SK-N-SH (cell line): ENCODE data around the gene KCNJ12. TPM values are rescaled to one million over a fixed set of nuclear protein-coding genes. Genes with fewer than 3 reads are reported as not detected.
"Not testable (repeated sequence)": the region's sequence is repeated elsewhere in the genome, so short reads cannot be mapped to it uniquely, and the experiment has no call there.

Experiments used
- CTCF ChIA-PET: fragments of 300-600, 350-600 bp; formaldehyde crosslinking; extraction: SDS; loops from one replicate; lab custom pipeline; 2021; lab: Yijun Ruan, JAX
- POLR2A ChIA-PET: fragments of 350-600 bp; sonication (Branson Sonifier 250); formaldehyde crosslinking; extraction: SDS; loops from one replicate; lab custom pipeline; 2020; ENCODE audit warnings: antibody characterized with exemption, inconsistent platforms; lab: Yijun Ruan, JAX
- DNase-seq: peaks from one replicate; pipeline ENCODE4 v3.0.0; 2012
- H2AFZ ChIP-seq: fragments of 200-600 bp; sonication (generic); 2 replicates; pipeline ENCODE4 v1.8.1; 2016; ENCODE audit warnings: antibody characterized with exemption, mild to moderate bottlenecking, low read depth
- H3F3A ChIP-seq: fragments of 200-600 bp; sonication (generic); replicated peaks from 2 replicates; pipeline ENCODE3; 2016; ENCODE audit warnings: antibody characterized with exemption, mild to moderate bottlenecking; ENCODE audit not compliant: insufficient read depth
- H3K27ac ChIP-seq, 2 experiments: fragments of 200-500 bp in 1 of 2; fragments of 200-600 bp in 1 of 2; sonication (Bioruptor generic) in 1 of 2; sonication (generic), shearing (Covaris generic) in 1 of 2; 2 replicates each; pipeline versions ENCODE4 v1.5.1 to v1.6.1; 2014 to 2016; ENCODE audit warnings: low read depth in 2 of 2, inconsistent platforms in 1 of 2, low read length in 1 of 2, mild to moderate bottlenecking in 1 of 2, mixed read lengths in 1 of 2
- H3K27me3 ChIP-seq: fragments of 200-600 bp; sonication (generic), shearing (Covaris generic); 2 replicates; pipeline ENCODE4 v1.6.1; 2016; ENCODE audit warnings: mixed run types; ENCODE audit not compliant: insufficient read depth
- H3K36me3 ChIP-seq, 2 experiments: fragments of 200-500 bp in 1 of 2; fragments of 200-600 bp in 1 of 2; sonication (Bioruptor generic) in 1 of 2; sonication (generic) in 1 of 2; replicated peaks in 1 of 2; 2 replicates each; pipeline versions ENCODE3 to v1.5.1; 2014 to 2016; ENCODE audit warnings: low read length in 1 of 2, mild to moderate bottlenecking in 1 of 2; ENCODE audit not compliant: insufficient read depth in 2 of 2, control insufficient read depth in 1 of 2
- H3K4me1 ChIP-seq, 2 experiments: fragments of 200-500 bp in 1 of 2; fragments of 200-600 bp in 1 of 2; sonication (Bioruptor generic) in 1 of 2; sonication (generic), shearing (Covaris generic) in 1 of 2; 2 replicates each; pipeline versions ENCODE4 v1.5.1 to v1.6.1; 2014 to 2016; ENCODE audit warnings: low read depth in 1 of 2, low read length in 1 of 2, mixed run types in 1 of 2; ENCODE audit not compliant: insufficient read depth in 2 of 2, control insufficient read depth in 1 of 2
- H3K4me2 ChIP-seq: fragments of 200-600 bp; sonication (generic), shearing (Covaris generic); 2 replicates; pipeline ENCODE4 v1.6.1; 2017; ENCODE audit warnings: mixed run types
- H3K4me3 ChIP-seq, 2 experiments: fragments of 200-500 bp in 1 of 2; fragments of 200-600 bp in 1 of 2; sonication (Bioruptor generic) in 1 of 2; sonication (generic), shearing (Covaris generic) in 1 of 2; 2 replicates each; pipeline versions ENCODE4 v1.5.1 to v1.8.1; 2014 to 2016; ENCODE audit warnings: low read depth in 2 of 2, inconsistent platforms in 1 of 2, low read length in 1 of 2, mild to moderate bottlenecking in 1 of 2, mixed read lengths in 1 of 2, moderate library complexity in 1 of 2
- H3K79me2 ChIP-seq: fragments of 200-600 bp; sonication (generic); 2 replicates; pipeline ENCODE4 v1.8.1; 2017; ENCODE audit warnings: mild to moderate bottlenecking; ENCODE audit not compliant: insufficient read depth
- H3K9ac ChIP-seq: fragments of 200-600 bp; sonication (generic); 2 replicates; pipeline ENCODE4 v1.6.1; 2017; ENCODE audit warnings: mixed run types
- H3K9me2 ChIP-seq: fragments of 200-600 bp; sonication (generic); 2 replicates; pipeline ENCODE4 v1.6.1; 2017; ENCODE audit warnings: mixed run types
- H3K9me3 ChIP-seq: fragments of 200-600 bp; sonication (generic); 2 replicates; pipeline ENCODE4 v1.6.1; 2017; ENCODE audit warnings: mixed run types, mild to moderate bottlenecking, moderate library complexity
- H4K20me1 ChIP-seq: fragments of 200-600 bp; sonication (generic); 2 replicates; pipeline ENCODE4 v1.6.1; 2017; ENCODE audit warnings: mild to moderate bottlenecking, mixed run types; ENCODE audit not compliant: insufficient read depth
- CHD2 ChIP-seq: fragments of 150-350 bp; IDR thresholded peaks from 2 replicates; pipeline ENCODE4 v1.6.1; 2018; ENCODE audit warnings: low read length; ENCODE audit not compliant: partially characterized antibody
- EP300 ChIP-seq, 2 experiments: IDR thresholded peaks; 2 replicates each; pipeline versions ENCODE4 v1.4.0 to v1.6.1; 2012; ENCODE audit warnings: borderline replicate concordance in 1 of 2, low read depth in 1 of 2, low read length in 1 of 2
- EZH2phosphoT487 ChIP-seq: fragments of 200-600 bp; sonication (generic); IDR thresholded peaks from 2 replicates; pipeline ENCODE4 v1.6.1; 2017; ENCODE audit warnings: low read depth, mixed run types, mild to moderate bottlenecking, antibody characterized with exemption, moderate library complexity, borderline replicate concordance
- FOXJ3 ChIP-seq: sonication (generic); formaldehyde crosslinking; IDR thresholded peaks from 2 replicates; pipeline ENCODE4 v1.5.1; 2020; ENCODE audit warnings: mild to moderate bottlenecking, missing genetic modification reagents
- GATA2 ChIP-seq: sonication (generic); formaldehyde crosslinking; IDR thresholded peaks from 2 replicates; pipeline ENCODE4 v1.5.0; 2020; ENCODE audit warnings: mild to moderate bottlenecking, missing genetic modification reagents
- MAX ChIP-seq: IDR thresholded peaks from 2 replicates; pipeline ENCODE4 v1.4.0; 2012; ENCODE audit warnings: low read depth
- MXI1 ChIP-seq: IDR thresholded peaks from 2 replicates; pipeline ENCODE4 v1.6.1; 2012; ENCODE audit warnings: mild to moderate bottlenecking, low read depth, low read length, improper control_type of control experiment
- NFIC ChIP-seq: IDR thresholded peaks from 2 replicates; pipeline ENCODE4 v1.4.0; 2012; ENCODE audit warnings: borderline replicate concordance
- NRF1 ChIP-seq: IDR thresholded peaks from 2 replicates; pipeline ENCODE4 v1.6.1; 2012; ENCODE audit warnings: low read depth, mild to moderate bottlenecking, low read length
- POLR2AphosphoS5 ChIP-seq: IDR thresholded peaks from 2 replicates; pipeline ENCODE4 v1.6.1; 2012; ENCODE audit warnings: low read depth, low read length
- RAD21 ChIP-seq: IDR thresholded peaks from 2 replicates; pipeline ENCODE4 v1.6.1; 2012; ENCODE audit warnings: mild to moderate bottlenecking, low read length
- SIN3A ChIP-seq: IDR thresholded peaks from 2 replicates; pipeline ENCODE4 v1.6.1; 2012; ENCODE audit warnings: low read depth, mild to moderate bottlenecking, low read length, moderate library complexity, borderline replicate concordance
- SMC3 ChIP-seq: IDR thresholded peaks from 2 replicates; pipeline ENCODE4 v1.6.1; 2012; ENCODE audit warnings: low read depth, low read length, improper control_type of control experiment
- TCF12 ChIP-seq: IDR thresholded peaks from 2 replicates; pipeline ENCODE4 v1.4.0; 2012
- TEAD4 ChIP-seq: IDR thresholded peaks from 2 replicates; pipeline ENCODE4 v1.4.0; 2012; ENCODE audit warnings: mild to moderate bottlenecking, borderline replicate concordance; ENCODE audit not compliant: insufficient read depth
- ZBTB33 ChIP-seq: IDR thresholded peaks from 2 replicates; pipeline ENCODE4 v1.4.0; 2012; ENCODE audit warnings: low read depth, borderline replicate concordance
- WGBS: methylation state at CpG from one replicate; pipeline ENCODE4 v1.1.6; 2017; ENCODE audit warnings: low lambda C conversion rate; 5-methylcytosine and 5-hydroxymethylcytosine counted together
- polyA plus RNA-seq, 3 experiments: library from polyadenylated mRNA; depleted of rRNA; stranded (reverse); fragments of >200 nt; gene quantifications; 2 replicates each; pipeline ENCODE4 v1.2.3, GENCODE V29; 2012
- TF ChIP-seq, protein P1 (sequence below): fragments of 150-350 bp; IDR thresholded peaks from 2 replicates; pipeline ENCODE4 v1.6.1; 2016; ENCODE audit warnings: mild to moderate bottlenecking, low read depth, low read length
- TF ChIP-seq, protein P2 (sequence below): IDR thresholded peaks from 2 replicates; pipeline ENCODE4; 2012
- TF ChIP-seq, protein P3 (sequence below): IDR thresholded peaks from 2 replicates; pipeline ENCODE4 v1.4.0; 2012; ENCODE audit warnings: low read depth, borderline replicate concordance

KCNJ12 gene
- polyA plus RNA-seq, 1 of the 3 experiments (the other 2 are of a cell fraction): 0.36 TPM

DNA sequence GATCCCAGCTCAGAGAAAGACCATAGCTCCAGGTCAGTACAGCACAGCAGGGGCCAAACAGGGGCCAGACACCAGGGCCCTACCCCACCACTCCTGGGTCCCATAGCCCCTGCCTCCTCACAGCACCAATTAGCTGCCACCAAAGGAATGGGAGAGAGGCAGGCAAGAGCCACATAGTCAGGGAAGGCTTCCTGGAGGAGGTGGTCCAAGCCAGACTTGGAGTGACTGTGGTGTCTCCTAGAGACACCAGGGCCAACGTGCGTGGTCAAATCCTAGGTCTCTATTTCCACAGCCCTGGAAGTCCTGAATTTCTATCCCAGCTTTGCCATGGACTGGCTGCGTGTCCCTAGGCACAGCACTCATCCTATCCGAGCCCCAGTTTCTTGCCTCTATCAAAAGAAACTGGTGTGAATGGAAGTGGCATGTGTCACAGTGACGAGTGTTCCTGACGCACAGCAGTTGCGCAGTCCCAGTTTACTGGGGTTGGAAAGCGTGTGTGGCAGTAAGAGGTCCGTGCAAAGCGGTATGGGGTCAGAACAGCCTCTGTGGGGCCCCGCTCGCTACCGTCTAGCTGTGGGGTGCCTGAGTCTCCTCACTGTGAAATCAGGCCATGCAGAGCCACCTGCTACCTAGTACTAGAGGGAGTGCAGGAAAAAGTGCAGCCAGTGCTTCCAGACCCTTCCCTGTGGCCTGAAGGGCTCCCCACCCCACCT, 23.5 kb downstream of the KCNJ12 start:
- Histone ChIP-seq H3K4me2 (no peak overlapping the region), H3K4me1 (peaks cover 3 to 15% of the 10 kb centered on the region in 2 experiments; a peak in 1 of 4 replicates), H3K27ac (no peak overlapping the region), H3K9ac (no peak overlapping the region), H2AFZ (no peak overlapping the region), H3K9me3 (no peaks in the 10 kb centered on the region), H3K9me2 (no peaks in the 10 kb centered on the region), H3K4me3 (no peak overlapping the region), H3F3A (peaks cover 3% of the 10 kb centered on the region), H3K36me3 (no peaks in the 10 kb centered on the region), H3K27me3 (no peaks in the 10 kb centered on the region), H4K20me1 (no peaks in the 10 kb centered on the region), H3K79me2 (no peaks in the 10 kb centered on the region)
- ChIA-PET CTCF (interaction anchor here (0.9 to 1.7 kb wide), 2 partner anchors 9 to 270 kb away, joined by 3 to 4 read pairs; no protein-coding TSS in a partner anchor), POLR2A (no interaction called here)
- TF ChIP-seq, protein P1, sequence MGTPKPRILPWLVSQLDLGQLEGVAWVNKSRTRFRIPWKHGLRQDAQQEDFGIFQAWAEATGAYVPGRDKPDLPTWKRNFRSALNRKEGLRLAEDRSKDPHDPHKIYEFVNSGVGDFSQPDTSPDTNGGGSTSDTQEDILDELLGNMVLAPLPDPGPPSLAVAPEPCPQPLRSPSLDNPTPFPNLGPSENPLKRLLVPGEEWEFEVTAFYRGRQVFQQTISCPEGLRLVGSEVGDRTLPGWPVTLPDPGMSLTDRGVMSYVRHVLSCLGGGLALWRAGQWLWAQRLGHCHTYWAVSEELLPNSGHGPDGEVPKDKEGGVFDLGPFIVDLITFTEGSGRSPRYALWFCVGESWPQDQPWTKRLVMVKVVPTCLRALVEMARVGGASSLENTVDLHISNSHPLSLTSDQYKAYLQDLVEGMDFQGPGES: no peak
- TF ChIP-seq CHD2: no peak
- no peak for TF ChIP-seq EP300 (IDR thresholded peaks at IDR 0.05; ENCODE audit: borderline replicate concordance in 1 of 2, low read depth in 1 of 2, low read length in 1 of 2)
- TF ChIP-seq ZBTB33: no peak
- TF ChIP-seq POLR2AphosphoS5: no peak
- TF ChIP-seq, protein P2, sequence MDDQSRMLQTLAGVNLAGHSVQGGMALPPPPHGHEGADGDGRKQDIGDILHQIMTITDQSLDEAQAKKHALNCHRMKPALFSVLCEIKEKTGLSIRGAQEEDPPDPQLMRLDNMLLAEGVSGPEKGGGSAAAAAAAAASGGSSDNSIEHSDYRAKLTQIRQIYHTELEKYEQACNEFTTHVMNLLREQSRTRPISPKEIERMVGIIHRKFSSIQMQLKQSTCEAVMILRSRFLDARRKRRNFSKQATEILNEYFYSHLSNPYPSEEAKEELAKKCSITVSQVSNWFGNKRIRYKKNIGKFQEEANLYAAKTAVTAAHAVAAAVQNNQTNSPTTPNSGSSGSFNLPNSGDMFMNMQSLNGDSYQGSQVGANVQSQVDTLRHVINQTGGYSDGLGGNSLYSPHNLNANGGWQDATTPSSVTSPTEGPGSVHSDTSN: no peak
- TF ChIP-seq EZH2phosphoT487: no peak
- TF ChIP-seq SMC3: no peak
- TF ChIP-seq NRF1: no peak
- TF ChIP-seq MAX: no peak
- no peak for TF ChIP-seq MXI1
- no peak for TF ChIP-seq NFIC
- TF ChIP-seq, protein P3, sequence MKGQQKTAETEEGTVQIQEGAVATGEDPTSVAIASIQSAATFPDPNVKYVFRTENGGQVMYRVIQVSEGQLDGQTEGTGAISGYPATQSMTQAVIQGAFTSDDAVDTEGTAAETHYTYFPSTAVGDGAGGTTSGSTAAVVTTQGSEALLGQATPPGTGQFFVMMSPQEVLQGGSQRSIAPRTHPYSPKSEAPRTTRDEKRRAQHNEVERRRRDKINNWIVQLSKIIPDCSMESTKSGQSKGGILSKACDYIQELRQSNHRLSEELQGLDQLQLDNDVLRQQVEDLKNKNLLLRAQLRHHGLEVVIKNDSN: no peak
- TF ChIP-seq GATA2 (CRISPR knock-in tag): no peak
- TF ChIP-seq TEAD4: no peak
- no peak for TF ChIP-seq TCF12
- no peak for TF ChIP-seq SIN3A
- TF ChIP-seq RAD21: no peak
- no peak for TF ChIP-seq FOXJ3 (CRISPR knock-in tag)
- DNase-seq: no peak
- 92% methylated on average over 13 of the region's 13 CpGs for WGBS

GRCh38 chr17:21400187-21400569, 24.0 kb downstream of the KCNJ12 start:
- H3K9ac ChIP-seq, POLR2A ChIA-PET, H3F3A ChIP-seq, H3K9me3 ChIP-seq, DNase-seq, H3K4me2 ChIP-seq, H3K36me3 ChIP-seq, H3K9me2 ChIP-seq, H3K4me3 ChIP-seq, H3K79me2 ChIP-seq, H3K27me3 ChIP-seq, H2AFZ ChIP-seq, H3K27ac ChIP-seq, H4K20me1 ChIP-seq: not testable (repeated sequence)
- CTCF ChIA-PET: interaction anchor here (1.4 to 1.7 kb wide), 2 partner anchors 271 kb away, joined by 3 to 4 read pairs; no protein-coding TSS in a partner anchor
- H3K4me1 ChIP-seq: peaks cover 3 to 15% of the 10 kb centered on the region in 2 experiments; a peak in 1 of 4 replicates
- WGBS: 77% methylated on average over 7 of the region's 9 CpGs
